Umbilical cord (tissue), 2 donors: ENCODE data around the gene PLA2G2E. TPM values are rescaled to one million over a fixed set of nuclear protein-coding genes. Genes with fewer than 3 reads are reported as not detected.
A peak's percentile ranks its signal among the peaks of the same experiment; 100 is the strongest.
"Not testable (repeated sequence)": the region's sequence is repeated elsewhere in the genome, so short reads cannot be mapped to it uniquely, and the experiment has no call there.

Experiments
- DNase-seq: peaks from one replicate; pipeline ENCODE4 v3.0.0-alpha.2; 2015; ENCODE audit warnings: low spot score
- total RNA-seq: library from RNA; depleted of rRNA; stranded (reverse); fragments of >200 nt; gene quantifications from one replicate; pipeline ENCODE4 v1.2.3, GENCODE V29; 2014; ENCODE audit warnings: low replicate concordance; ENCODE audit not compliant: insufficient read depth

Gene PLA2G2E
- total RNA-seq, 1 donor from 2014 or later: not detected

GRCh38 chr1:19932866-19933265 lies 9.4 kb upstream of the PLA2G2E start:
- no peak for DNase-seq

- DNase-seq: not testable (repeated sequence)
These were observed 3.7 kb upstream of the PLA2G2E start for GRCh38 chr1:19927130-19927421.

DNA sequence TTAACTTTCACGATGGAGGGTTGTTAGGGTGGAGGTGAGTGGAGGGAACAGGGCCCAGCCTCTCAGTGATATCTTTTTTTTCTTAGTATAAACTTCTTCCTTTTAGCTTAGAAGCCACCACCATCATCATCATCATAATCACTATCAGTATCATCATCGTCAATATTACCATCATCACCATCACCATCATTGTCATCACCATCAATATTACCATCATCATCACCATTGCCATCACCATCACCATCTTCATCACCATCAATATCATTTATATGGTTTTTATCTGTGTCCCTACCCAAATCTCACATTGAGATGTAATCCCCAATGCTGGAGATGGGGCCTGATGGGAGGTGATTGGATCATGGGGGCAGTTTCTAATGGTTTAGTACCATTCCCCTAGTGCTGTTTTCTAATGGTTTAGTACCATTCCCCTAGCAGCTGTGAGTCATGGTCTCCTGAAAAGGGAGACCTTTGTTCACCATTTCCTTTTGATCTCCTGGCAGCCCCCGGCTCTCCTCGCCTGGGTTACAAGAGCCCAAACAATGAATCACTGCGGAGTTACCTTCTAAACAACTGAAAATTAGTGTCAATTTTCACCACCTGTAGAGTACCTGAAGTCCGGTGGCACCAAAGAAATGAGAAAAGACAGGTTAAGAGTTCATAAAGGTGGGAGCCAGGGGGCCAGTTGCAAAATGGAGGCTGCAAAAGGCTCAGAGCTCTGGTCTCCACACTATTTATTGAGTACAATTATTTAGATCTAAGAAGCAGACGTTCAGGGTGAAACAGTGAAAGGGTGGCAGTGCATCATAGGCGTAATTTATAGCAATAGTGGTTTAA lies 3.1 kb upstream of the PLA2G2E start:
- no peak for DNase-seq

- no peak for DNase-seq
These were observed 2.1 kb upstream of the PLA2G2E start for GRCh38 chr1:19925342-19926070.

DNA sequence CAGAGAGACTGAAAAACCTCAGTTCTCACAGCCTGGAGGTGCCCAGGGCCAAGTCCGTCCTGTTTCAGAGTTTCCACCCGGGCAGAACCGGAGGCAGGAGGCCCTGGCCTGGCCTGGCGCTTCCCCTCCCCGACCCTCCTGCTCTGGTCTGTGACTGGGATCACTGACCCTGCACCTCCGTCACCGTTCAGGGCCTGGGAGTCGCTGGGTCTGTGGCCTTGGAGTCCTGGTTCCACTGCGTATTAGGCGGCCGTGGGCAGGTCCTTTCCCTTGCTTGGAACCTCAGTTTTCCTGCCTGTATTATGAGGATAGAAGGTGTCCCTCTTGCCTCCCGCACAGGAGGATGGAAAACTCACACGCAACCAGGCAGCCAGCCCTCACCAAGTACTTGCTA lies 533 bp upstream of the PLA2G2E start:
- no peak for DNase-seq

DNA sequence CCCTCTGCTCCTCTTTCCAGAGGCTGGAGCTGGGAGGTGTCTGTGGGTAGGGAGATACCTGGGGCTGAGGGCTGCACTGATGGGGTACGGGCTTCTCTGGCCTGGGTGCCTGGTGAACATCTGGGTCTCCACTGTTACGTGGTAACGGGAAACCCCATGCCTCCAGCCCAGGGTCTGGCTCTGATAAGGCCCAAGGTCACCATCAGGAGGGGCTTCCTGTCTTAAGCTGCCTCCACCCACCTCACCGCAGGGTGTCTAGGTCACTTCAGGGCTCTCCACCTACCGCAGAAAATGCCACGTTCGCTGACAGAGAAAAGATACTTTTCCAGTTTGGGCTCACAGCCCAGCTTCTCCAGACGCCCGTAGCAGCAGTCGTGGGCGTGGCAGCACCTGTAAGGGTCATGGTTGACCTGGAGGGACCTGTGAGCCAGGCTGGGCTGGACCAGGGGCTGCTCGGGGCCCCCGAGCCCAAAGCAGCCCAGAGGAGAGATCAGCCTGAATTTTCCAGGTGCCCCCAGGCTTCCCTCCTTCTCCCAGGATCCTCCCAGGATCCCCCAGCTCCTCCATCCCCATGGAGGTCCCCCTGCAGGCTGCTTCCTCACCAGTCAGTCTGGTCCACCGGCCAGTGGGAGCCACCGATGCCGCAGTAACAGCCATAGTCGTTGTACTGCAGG lies 1.3 kb downstream of the PLA2G2E start:
- no peak for DNase-seq

- no peak for DNase-seq
These were observed 2.1 kb downstream of the PLA2G2E start for GRCh38 chr1:19921310-19921709.

- DNase-seq: no peak
These were observed 3.2 kb downstream of the PLA2G2E start for GRCh38 chr1:19920132-19920710.

DNA sequence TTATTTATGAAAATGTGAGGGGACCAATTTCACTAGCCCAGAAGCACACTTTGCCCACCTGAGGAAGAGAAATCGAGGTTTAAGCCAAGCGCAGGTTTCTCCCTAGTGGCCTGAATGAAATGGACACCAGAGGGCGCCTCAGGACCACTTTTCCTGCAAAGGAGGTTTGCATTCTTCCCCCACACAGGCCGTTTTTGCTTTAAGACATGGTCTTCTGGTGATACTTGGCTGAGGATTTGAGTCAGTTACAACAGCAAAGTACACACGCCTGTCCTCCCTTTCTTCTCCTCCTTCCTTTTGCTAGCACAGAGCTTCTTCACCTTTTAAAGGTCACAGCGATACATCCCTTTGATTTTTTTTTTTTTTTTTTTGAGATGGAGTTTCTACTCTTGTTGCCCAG lies 5.4 kb downstream of the PLA2G2E start:
- DNase-seq: peak; percentile 91

- DNase-seq: no peak
These were observed 12.8 kb downstream of the PLA2G2E start for GRCh38 chr1:19910650-19911049.

DNA sequence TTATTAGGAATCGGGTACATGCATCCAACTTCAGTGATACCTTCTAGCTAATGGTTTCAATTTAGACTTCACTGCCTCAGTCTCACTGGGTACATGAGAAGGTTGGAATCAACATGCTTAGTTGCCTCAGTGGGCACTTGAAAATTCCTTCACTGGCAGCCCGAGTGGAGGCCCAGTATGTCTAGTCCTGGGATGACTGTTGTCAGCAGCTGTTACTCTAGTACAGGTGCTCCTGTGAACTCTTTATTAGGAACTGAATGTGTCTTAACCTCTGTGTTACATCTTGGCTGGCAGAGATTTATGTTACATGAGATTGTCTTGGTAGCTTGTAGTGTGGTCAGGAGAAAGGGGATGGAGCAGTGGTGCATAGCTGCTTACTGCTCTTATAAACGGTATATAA lies 13.4 kb downstream of the PLA2G2E start:
- no peak for DNase-seq

DNA sequence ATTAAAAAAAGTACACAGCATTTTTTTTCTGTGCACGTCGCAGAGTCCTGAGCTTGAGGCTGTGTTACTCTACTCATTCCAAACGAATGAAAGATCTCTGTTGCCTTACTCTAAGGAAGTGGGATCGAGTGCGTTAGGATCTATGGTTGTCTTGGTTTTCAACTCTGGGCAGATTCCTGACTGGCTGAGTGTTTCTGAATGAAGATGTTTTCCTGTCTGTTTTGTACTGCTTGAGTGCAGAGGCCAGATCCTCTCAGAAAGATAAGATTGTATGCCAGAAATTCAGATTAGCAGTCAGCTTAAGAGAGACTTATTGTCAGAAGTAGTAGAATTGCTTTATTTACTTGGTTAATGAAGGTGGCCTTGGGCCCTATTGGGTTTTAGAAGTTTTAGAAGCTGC lies 14.0 kb downstream of the PLA2G2E start:
- DNase-seq: no peak

DNA sequence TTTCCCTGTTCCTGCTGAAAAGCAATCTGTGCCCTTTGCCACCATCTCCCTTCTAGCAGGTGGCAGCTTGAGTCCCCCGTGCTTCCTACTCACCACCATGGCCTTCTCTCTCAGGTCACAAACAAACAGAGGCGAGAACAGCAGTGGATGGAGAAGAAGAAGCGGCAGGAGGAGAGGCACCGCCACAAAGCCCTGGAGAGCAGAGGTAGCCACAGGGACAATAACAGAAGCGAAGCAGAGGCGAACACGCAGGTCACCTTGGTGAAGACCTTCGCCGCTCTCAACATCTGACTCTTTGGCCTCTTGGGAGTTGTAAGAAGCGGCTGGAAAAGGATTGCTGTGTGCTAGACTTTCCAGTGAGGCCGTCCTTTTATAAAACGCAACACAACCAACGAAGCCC lies 16.0 kb downstream of the PLA2G2E start:
- DNase-seq: no peak

- no peak for DNase-seq
These were observed 19.8 kb downstream of the PLA2G2E start for GRCh38 chr1:19903621-19904020.

- DNase-seq: no peak
These were observed 21.8 kb downstream of the PLA2G2E start for GRCh38 chr1:19901653-19902052.

- DNase-seq: no peak
These were observed 29.2 kb downstream of the PLA2G2E start for GRCh38 chr1:19894218-19894617.

- DNase-seq: no peak
These were observed 29.7 kb downstream of the PLA2G2E start for GRCh38 chr1:19893687-19894086.

DNA sequence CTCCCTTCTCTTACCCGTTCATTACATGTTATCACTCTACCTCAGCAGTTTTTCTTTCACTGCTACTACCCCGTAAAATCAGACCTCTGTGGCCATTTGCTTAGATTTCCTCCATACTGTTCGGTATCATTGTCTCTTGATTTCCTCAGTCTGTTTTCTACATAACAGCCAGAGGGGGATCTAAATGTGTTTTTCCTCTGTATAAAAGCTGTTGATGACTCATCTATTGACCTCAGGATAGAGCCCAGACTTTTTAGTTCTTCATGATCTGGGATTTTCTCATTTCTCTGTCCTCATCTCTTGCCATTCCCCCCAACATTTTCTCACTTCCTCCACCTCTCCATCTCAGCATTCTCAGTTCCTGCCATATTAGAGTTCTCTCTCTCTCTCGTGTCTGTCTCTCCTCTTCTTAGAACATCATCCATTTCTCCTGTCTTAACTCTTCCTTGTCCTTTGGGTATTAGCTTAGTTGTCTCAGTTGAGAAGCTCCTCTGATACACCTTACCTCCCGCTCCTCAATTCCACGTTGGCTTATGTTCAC lies 30.7 kb downstream of the PLA2G2E start:
- no peak for DNase-seq

DNA sequence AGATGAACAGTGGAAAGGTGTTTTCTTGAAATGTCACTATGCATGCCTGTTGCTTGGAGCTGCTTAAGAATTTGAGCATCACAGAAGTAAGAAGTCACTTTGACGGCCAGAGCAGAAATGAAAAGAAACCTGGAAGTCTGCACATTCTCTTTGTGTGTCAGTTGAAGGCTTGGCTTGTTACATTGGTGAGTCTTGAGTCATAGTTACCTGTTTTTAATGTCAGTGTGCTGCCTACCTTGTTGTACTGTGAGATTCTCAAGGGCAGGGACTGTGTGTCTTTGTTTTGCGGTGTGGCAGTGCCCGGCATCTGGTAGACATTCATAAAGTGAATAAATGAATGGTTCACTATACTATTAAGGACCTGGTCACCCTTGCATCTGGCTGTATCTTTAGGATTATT lies 31.3 kb downstream of the PLA2G2E start:
- no peak for DNase-seq

- no peak for DNase-seq
These were observed 33.8 kb downstream of the PLA2G2E start for GRCh38 chr1:19889656-19890055.

DNA sequence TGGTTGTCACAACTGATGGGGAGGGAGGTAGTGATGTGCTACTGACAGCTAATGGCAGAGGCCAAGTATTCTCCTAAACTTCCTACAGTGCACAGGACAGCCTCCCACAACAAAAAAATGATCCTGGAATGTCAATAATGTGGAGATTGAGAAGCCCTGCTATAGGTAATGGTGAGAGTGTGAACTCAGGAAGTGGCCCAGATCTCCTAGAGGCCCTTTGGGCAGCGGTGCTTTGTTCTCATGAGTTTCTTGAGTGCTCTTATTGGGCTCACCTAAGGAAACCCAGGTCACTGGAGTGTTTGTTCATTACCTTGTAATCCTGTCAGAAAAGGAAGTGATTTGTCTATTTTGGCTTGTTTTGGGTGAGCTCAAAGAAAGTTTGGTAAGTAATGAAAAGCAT lies 35.3 kb downstream of the PLA2G2E start:
- no peak for DNase-seq

DNA sequence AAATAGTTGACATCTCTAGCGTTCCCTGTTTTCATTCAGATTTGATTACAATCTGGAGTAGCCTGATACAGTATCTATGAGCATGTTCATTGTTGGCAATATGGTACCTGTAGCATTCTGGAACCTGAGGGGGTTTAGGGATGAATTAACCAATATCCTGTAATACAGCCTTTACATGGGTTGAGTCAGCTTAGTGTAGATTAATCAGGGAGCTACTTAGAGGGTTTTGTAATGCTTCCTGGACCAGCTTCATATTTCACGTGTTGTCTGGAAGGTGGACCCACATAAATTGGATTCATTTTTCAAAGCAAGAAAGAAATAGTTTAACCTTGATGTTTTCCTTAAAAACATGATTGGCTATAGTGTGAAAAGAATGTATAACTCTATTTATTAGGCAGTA lies 37.6 kb downstream of the PLA2G2E start:
- DNase-seq: no peak
